ENCODE data around the gene FBXO48.

GRCh38 chr2:68428126-68428525 lies 39.0 kb downstream of the FBXO48 start:
- no peak for TF ChIP-seq GATA3 (IDR thresholded peaks at IDR 0.05; ENCODE audit: low read depth, low read length)
- no peak for TF ChIP-seq GATA2 (IDR thresholded peaks at IDR 0.05; ENCODE audit: low read depth, low read length)

Measured in SH-SY5Y (cell line).